Measurements from ENCODE around the gene TSEN54. TPM values are rescaled to one million over a fixed set of nuclear protein-coding genes. Genes with fewer than 3 reads are reported as not detected.

TSEN54 gene
- total RNA-seq, 2 donors from 2014 or later = 8.8 to 15.2 TPM

DNA sequence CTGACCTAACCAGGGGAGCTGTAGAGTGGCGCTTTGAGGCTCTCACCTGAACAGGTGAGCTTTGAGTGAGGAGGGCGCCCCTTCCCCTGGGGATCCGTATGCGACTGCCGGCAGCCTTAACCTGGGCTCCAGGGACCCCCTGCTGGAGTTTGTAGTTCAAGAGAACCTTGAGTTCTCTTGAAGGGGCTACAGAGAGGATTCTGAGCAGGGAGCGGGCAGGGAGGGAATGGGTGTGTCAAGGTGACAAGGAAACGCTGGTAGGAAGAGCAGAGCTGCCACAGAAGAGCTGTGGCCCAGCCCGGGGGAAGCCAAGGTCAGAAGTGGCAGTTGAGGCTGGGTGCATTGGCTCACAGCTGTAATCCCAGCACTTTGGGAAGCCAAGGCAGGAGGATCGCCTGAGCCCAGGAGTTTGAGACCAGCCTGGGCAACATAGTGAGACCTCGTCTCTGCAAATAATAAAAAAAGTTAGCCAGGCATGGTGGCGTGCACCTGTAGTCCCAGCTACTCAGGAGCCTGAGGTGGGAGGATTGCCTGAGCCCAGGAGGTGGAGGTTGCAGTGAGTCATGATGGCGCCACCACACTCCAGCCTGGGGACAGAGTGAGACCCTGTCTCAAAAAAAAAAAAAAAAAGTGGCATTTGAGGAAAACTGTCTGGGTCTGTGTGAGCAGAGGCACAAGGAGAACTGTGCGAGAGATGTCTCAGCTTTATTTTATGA is 10.4 kb downstream of the TSEN54 start:
- intact Hi-C loops (cut with DNase I) = no loop called here
- DNase-seq (ENCODE audit: low spot score) = no peak

DNA sequence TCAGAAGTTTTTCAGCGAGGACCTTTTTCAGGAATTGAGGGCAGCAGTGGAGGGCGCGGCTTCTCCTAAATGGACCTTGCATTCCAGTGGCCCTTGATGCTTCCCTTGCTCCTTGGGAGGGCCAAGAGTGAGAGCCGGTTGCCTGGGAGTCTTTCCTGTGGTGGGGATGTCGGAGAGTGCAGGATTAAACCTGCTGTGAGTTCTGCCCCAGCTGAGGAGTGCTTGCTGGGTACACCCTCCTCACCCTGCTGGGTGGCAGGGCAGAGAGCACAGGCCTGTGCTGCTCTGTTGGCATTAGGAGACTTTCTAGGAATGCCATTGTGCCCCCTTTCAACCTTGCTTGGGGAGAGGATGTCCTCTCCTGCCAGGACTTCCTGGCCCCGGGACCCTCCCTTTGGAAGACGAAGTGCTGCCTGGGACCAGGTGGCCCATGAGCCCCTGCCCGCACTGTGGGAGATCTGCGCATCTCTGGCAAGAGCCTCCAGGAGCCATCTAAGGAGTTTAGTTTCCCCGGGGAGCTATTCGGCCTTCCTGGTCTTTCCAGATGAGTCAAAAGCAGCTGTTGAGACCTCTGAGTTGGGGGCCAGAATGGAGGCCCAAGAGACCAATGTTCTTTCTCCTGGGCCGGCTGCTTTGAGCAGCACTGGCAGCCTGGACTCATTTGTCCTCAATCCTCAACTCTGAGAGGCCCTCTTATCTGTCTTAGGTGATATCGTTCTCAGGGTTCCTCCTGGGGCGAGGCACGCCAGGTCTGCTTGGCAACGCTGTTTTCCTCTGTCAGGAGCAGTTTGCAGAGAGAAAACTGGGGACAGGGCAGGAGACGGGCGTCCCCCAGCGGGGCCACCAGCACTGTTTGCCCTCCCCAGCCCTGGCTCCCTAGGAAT is 14.8 kb downstream of the TSEN54 start:
- intact Hi-C loops (cut with DNase I) = no loop called here
- no peak for DNase-seq (ENCODE audit: low spot score)

DNA sequence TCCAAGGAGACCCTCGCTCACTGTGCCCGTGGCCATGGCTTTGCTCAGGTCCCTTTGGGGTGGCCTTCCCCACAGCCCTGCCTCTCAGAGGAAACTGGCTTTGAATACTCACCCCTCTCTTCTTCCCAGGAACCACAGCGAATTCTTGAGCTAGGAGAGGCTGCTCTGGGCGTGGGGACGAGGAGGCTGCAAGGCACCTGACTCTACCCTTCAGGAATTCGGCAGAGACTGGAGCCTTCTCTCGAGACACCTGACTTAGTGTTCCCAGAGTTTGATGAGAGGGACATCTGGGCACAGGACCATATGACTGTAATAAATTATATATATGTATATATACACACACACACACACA is 15.4 kb downstream of the TSEN54 start:
- no peak for DNase-seq (ENCODE audit: low spot score)
- intact Hi-C loops (cut with DNase I) = loop anchor here in 1 of 2 donors (2.0 kb wide), 1 partner anchor 79 kb away; no protein-coding TSS in a partner anchor

DNA sequence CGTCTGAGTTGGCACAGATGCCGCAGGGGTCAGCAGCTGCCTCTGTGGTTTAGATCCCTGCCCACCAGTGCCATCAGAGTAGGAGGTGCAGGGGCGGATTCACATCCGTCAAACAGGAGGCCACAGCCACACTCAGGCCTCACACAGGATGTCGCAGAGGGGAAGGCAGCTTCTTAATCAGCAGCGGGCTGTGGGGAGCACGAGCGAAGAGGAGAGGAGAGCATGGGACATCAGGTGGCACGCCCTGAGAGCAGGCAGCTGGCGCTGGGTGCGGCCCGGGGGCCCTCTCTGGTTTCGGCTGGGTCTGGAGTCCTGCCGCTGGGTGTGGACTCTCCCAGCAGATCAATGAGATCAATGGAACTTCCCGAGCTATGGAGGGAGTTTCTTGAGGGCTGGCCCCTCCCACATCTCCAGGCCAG is 18.8 kb downstream of the TSEN54 start:
- intact Hi-C loops (cut with DNase I) = no loop called here
- no peak for DNase-seq (ENCODE audit: low spot score)

DNA sequence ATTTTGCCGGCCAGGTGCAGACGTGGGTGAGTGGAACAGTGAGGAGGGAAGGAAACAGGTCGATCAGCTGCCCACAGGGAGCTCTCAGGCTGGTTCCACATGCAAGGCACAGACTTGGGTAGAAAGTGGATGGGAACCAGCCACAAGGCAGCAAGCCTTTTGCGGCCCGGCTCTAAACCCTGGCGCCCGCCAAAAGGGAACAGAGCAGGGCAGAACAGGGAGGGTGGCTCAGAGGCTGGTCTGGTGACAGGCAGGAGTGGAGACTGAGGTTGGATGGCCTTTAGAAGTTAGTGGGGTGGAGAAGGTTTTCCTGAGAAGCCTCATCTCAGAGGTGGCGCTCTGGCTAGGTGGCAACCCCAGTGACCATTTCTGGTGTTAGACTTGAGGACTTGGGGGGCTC is 19.5 kb downstream of the TSEN54 start:
- intact Hi-C loops (cut with DNase I) = no loop called here

DNA sequence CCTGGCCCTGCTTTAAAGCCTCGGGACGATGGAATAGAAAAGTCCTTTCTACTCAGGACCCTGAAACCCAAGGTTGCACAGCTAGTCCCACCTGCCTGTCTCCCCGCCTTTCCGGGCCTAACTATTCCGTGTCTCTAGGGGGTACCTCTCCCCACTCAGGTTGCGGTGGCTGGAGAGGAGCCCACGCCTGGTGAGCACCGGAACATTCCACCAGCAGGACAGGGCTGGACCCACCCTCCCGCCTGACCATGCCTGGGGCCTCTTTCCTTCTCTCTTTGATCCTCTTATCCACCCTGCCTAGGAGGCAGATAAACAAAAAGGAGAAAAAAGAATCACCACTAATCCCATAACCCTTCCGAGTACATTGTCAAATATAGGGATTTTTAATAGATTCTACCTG is 20.0 kb downstream of the TSEN54 start:
- intact Hi-C loops (cut with DNase I) = no loop called here
- no peak for DNase-seq (ENCODE audit: low spot score)

More for the DNA sequence above, 19.5 kb downstream of the TSEN54 start:
- DNase-seq (ENCODE audit: low spot score) = no peak

DNA sequence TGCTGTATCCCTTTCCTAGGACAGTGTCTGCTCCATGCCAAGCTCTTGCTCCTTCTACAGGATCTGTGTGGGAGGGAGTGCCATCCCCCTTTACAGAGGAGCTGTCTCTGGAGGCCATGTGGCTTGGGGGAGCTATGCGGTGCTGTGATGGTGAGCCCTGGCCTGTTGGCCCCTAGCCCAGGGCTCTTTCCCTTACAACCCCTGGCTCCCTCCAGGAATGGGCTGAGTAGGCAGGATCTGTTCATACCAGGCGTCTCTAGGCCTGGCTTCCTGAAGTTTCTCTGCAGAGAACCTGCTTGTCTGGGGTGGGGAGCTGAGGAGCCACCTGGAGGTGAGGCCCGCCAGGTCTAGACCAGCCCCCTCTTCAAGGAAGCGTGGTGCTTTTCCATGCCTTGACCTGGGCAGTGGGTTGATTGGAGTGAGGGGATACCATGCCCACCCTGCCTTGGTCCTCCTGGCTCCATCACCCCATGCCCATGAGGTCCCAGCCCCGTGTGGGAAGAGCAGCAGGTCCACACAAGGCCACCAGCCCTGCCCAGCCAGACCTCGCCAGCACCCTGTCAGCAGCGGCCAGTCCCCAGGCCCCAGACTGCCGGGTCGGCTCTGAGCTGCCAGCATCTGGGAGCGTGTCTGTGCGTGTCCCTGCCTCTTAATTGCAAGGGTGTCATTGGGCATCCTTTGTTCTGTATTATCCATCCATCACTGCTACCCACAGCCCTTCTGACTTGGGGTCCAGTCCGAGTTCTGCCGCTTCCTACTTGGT is 23.8 kb downstream of the TSEN54 start:
- no peak for DNase-seq (ENCODE audit: low spot score)
- intact Hi-C loops (cut with DNase I) = no loop called here

DNA sequence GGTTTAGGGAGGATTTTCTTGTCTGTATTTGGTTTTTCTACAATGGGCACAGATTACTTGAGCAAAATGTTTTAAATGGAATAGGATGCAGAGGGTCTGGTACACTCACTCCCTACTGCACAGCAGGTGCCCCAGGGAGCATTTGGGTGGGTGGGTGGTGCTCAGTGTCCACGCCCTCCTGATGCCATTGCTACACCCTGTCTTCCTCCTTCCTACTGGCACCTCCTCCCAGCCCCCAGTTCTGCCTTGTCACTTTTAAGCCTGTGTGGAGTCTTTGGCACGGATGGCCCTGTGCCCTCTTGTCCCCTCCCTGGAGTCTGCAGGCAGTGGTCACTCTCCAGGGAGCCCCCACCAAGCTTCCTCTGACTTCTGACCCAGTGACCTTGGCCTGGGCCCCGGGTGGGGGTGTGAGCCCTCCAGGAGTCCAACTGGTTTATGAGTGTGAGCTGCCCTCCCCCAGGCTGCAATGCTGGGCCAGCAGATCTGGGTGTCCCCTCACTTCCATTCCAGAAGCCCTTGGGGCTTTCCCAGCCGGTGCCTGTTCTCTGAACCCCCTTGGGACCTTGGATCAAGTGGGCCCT is 24.7 kb downstream of the TSEN54 start:
- no peak for DNase-seq (ENCODE audit: low spot score)
- intact Hi-C loops (cut with DNase I) = no loop called here

DNA sequence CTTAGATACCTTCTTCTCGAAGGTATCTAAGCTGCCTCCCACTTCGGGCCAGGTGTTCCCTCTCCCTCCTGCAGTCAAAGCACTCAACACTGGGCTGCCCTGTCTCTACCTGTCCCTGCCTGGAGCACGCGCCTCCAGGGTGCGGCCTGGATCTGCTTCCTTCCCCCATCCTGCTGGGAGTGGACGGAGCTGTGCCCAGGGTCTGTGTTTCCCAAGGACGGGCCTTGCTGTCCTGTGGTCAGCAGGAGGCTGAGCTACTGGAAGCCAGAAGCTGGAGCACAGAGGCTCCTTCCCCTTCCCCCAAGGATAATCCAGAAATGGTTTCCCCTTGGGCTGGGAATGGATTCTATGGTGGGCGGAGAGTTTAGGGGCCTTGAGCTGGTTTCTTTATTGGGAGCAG is 25.9 kb downstream of the TSEN54 start:
- intact Hi-C loops (cut with DNase I) = no loop called here
- no peak for DNase-seq (ENCODE audit: low spot score)

DNA sequence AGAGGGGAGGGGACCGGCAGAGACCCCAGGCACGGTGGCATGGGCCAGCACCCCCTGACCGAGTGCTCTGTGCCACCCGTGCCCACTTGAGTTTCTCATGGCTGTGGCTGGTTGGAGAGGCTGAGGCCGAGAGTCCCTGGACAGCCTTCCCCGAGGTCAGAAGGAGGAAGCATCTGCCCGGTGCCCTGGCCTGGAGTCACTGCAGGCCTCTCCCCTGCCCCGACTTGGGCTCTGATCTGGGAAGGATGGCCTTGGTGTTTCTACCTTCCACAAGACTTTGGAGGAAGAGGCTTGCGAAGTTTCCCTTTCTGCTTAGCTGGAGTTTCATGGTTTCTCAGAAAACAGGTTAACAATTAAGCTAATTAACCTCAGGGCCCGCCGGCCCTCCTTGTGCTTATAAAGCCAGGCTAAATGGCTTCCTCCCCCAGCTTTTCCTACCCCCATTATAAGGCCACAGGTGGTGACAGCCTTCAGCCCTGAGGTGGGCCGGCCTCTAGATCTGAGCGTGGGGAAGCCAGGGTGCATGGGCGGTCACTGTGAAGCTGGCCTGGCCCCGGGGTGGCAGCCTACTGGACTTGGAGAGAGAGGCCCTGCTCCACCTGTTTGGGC is 26.5 kb downstream of the TSEN54 start:
- DNase-seq (ENCODE audit: low spot score) = no peak
- intact Hi-C loops (cut with DNase I) = no loop called here

DNA sequence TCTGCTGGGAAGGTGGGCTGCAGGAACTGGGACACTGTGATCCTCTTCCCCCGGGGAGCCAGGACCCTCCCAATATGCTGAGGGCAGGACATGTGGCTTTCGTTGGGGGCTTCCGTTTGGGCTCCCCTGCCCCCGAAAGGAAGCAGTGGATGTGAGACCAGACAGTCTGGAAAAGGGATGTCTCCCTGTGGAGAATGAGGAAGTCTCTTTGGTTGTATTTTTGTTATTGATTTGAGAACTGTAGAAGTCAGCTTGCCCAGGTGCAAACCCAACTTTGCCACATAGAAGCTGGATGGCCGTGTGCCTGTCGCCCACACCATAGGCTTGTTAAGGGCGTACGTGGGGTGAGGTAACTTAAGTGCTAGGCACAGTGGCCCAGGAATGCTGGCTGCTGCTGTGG is 27.9 kb downstream of the TSEN54 start:
- no peak for DNase-seq (ENCODE audit: low spot score)
- intact Hi-C loops (cut with DNase I) = no loop called here

DNA sequence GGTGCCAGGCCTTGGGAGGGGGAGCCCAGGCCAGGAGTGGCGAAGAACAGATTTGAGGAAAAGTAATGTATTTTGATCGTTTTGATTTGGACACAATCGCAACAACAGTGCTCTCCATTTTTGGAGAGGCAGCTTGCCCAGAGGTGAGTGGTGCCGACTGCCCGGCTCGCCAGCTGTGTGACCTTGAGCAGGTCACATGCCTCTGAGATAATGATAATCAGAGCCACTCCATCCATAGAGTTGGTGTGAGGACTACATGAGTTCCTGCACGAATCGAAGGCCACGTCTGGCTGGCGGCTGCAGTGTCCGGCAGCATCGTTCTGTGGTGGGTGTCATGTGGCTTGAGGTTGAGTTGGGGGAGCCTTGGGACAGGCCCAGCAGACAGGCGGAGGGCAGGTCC is 29.9 kb downstream of the TSEN54 start:
- no peak for DNase-seq (ENCODE audit: low spot score)
- intact Hi-C loops (cut with DNase I) = no loop called here

DNA sequence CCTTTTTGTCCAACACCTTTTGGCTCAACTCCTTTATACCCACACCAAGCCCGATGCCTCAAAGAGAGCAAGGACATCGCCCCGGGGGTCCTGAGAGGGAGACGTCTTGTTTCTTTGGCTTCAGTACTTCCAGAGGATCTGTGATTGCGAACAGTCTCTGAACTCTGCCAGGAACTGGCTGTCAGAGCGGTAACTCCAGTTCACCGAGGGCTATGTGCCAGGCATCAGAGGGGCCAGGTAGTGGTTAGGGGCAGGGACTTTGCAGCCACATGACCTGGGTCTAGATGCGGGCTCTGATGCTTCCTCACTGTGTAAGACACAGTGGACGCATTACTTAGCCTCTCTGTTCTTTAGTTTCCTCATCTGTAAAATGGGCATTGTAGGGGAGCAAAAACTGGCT is 30.8 kb downstream of the TSEN54 start:
- DNase-seq (ENCODE audit: low spot score) = no peak
- intact Hi-C loops (cut with DNase I) = no loop called here

DNA sequence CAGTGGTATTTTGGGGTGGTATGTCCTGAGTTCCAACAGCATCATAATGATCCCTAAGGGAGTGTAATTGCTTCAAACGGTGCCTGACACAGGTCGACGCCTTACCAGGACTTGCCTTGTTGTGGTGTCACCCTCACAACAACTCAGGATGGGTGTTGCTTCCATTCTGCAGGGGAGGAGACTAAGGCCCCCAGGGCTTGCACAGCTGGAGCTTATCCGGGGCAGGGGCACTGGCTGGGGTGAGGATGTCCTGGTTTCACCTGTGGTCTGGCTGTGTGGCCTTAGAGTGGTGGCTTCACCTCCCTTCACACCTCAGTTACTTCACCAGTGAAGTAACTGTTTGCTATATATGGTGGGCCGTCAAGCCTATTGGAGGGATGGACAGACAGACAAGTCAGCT is 32.5 kb downstream of the TSEN54 start:
- DNase-seq (ENCODE audit: low spot score) = no peak
- intact Hi-C loops (cut with DNase I) = no loop called here

DNA sequence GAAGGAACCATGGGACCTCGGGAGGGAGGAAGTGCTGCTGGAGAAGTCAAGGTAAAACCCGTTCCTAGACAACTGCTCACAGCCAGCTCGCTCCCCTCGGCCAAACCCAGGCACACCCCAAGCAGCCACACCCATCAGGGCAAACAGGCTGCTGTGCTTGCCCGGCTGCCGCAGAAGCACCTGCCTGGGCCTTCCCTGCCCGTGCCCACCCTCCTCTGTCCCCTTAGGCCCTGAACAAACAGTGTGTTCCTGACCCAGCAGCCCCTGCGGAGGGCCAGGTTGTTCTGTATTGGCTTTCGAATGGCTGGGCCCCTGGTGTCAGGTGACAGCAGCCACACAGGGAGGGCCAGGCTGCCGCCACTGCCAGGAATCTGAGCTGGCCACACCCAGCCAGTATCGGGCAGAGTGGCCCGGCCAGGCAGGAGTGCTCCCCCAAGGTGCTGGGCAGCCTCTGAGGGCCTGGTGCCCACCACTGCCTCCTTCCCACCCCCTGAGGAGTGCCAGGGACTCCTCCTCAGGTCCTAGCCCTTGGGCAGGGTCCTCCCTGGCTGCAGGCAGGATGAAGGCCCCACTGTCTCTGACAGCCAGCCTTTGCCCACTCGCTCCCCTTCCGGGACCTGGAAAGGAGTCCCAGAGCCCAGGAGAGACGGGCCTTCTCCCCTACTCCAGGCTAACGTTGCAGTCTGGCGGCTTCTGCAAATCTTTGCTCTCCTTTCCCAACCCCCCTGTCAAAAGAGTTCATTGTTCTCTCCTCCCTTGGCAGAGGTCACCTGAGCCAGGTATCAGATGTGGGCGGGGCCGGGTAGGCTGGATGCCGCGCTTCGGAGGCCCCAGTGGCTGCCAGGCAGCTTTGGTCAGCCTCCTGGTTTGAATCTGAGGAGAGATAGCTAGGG is 33.2 kb downstream of the TSEN54 start:
- no peak for DNase-seq (ENCODE audit: low spot score)
- intact Hi-C loops (cut with DNase I) = no loop called here

DNA sequence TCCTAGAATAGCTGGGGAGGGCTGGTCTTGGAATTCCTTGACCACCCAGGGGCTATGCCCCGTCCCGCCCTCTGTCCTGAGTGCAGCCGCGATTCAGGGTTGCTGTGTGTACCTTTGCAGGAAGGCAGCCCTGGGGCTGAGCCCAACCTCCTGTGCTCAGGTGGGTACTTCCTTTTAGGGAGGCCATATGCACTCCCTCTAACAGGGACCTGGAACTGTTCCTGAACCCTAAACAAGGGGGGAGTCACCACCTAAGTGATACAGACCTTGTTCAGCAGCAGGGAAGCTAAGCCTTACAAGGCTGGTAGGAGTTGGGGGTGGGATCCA is 33.8 kb downstream of the TSEN54 start:
- intact Hi-C loops (cut with DNase I) = no loop called here
- no peak for DNase-seq (ENCODE audit: low spot score)

DNA sequence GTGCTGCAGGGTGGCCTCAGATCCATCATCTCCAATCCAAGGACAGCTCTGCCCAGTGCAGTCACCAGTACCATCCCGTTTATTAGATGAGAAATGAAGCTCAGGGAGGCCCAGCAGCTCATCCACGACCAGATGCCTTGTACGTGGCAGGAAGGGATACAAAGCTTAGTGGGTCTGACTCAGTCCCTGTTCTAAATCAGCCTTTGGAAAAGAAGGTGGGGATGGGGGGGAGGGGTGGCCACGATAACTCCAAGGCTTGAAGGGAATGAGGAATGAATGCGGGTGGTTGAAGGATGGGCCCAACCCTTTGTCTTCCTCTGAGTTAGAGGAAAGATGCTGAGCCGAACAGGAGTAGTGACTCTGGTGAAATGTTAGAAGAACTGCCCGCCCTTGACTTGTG is 34.9 kb downstream of the TSEN54 start:
- no peak for DNase-seq (ENCODE audit: low spot score)
- intact Hi-C loops (cut with DNase I) = no loop called here

DNA sequence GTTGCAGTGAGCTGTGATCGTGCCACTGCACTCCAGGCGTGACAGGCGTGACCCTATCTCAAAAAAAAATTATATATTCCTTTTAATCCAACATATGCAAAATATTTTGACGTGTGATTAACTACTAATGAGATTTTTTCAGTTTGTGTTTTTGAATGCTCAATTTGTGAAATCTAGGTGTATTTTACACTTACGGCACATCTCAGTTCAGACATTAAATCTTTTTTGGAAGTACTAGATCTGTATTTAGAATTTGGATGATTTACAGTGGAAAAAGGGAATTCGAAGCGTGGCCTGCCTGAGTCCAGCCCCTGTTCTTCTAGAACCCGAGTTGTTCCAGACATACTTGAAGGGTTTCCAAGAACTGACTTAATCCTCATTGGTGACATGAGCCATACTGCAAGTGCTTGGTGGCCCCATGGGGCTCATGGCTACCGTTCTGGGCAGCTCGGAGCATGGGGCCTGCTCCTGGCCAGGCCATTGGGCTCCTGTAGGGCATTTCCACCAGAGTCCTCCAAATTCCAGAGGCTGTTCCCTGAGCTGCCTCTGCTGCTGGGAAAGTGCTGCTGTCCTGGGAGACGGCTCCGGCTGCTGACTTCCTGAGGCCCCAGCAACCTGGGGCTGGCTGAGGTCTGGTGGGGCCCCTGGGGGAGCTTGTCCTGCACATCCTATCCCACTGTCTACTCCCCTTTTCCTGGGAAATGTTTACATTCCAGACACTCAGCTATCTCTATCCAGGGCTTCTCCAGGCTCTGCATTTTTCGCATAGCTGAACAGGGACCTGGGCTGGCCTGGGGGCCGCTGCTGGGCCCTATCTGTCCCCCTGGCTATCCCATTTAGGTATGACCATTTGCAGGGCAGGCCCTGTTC is 36.3 kb downstream of the TSEN54 start:
- no peak for DNase-seq (ENCODE audit: low spot score)
- intact Hi-C loops (cut with DNase I) = no loop called here
